Fibroblast of lung (primary cell): Measurements from ENCODE around the gene BABAM2.

Experiments used
- EZH2 ChIP-seq: IDR thresholded peaks from 2 replicates; pipeline ENCODE4 v1.5.1; 2012; ENCODE audit warnings: low read length, control low read depth, mild to moderate bottlenecking; ENCODE audit errors: missing control alignments
- TF ChIP-seq, protein P1 (sequence below), 2 donors: IDR thresholded peaks in 1 of 2; conservative IDR thresholded peaks in 1 of 2; 1 replicate in 1 of 2; 2 replicates in 1 of 2; pipeline ENCODE4 v1.5.1; 2011 to 2012; ENCODE audit warnings: low read length in 2 of 2, control low read depth in 1 of 2, inconsistent platforms in 1 of 2, low read depth in 1 of 2, mild to moderate bottlenecking in 1 of 2

DNA sequence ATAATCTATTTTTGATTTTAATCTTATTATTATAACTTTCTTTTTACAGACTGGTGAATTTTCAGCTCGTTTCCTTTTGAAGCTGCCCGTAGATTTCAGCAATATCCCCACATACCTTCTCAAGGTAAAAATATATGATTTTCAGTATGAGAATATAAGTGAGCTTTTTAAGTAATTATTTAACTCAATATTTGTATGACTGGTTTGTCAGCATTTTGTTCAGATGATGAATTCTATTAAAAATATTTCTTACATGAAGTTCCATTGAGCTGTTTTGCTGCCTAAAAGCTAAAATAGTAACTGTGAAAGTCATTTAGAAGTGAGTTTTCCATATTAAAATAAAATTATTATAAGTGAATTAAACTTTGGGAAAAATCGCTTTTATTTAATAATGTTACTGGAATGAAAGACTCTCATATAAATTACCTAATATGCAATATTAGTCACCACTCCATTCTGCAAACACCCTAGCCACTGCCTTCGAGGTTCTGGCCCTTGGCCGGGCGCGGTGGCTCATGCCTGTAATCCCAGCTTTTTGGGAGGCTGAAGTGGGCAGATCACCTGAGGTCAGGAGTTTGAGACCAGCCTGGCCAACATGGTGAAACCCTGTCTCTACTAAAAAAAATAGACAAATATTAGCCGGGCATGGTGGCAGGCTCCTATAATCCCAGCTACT is 155.3 kb downstream of the BABAM2 start:
- no peak for TF ChIP-seq EZH2
- TF ChIP-seq, protein P1, sequence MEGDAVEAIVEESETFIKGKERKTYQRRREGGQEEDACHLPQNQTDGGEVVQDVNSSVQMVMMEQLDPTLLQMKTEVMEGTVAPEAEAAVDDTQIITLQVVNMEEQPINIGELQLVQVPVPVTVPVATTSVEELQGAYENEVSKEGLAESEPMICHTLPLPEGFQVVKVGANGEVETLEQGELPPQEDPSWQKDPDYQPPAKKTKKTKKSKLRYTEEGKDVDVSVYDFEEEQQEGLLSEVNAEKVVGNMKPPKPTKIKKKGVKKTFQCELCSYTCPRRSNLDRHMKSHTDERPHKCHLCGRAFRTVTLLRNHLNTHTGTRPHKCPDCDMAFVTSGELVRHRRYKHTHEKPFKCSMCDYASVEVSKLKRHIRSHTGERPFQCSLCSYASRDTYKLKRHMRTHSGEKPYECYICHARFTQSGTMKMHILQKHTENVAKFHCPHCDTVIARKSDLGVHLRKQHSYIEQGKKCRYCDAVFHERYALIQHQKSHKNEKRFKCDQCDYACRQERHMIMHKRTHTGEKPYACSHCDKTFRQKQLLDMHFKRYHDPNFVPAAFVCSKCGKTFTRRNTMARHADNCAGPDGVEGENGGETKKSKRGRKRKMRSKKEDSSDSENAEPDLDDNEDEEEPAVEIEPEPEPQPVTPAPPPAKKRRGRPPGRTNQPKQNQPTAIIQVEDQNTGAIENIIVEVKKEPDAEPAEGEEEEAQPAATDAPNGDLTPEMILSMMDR (conservative IDR thresholded peaks at IDR 0.05 in 1 of 2, IDR thresholded peaks at IDR 0.05 in 1 of 2; ENCODE audit: low read depth in 1 of 2, low read length in 2 of 2): no peak
